ENCODE data around the gene REG1A.

DNA sequence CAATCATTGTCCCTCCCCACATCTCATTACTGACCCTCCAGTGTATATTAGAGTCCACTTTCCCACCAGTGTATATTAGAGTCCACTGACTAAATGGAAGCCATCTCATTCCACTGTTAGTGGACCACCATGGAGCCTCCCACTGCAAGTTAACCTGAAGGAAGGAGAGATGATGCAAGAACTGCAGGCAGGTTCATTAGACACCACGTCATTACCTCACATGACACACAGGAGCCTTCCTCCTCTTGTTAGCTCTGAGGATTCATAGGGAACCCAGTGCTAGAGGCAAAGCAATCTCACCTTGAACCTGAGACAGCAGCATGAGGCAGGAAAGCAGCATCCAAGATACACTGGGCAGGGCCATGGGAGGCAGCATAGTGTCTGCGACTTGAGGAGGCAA, 38.7 kb downstream of the REG1A start:
- no peak for TF ChIP-seq ELF4 (IDR thresholded peaks at IDR 0.05)
- TF ChIP-seq PKNOX1 (IDR thresholded peaks at IDR 0.05) = no peak
- TF ChIP-seq L3MBTL2 (conservative IDR thresholded peaks at IDR 0.05) = no peak
- TF ChIP-seq ARNT (IDR thresholded peaks at IDR 0.05) = no peak
- no peak for TF ChIP-seq TARDBP (IDR thresholded peaks at IDR 0.05)
- no peak for TF ChIP-seq SUZ12 (IDR thresholded peaks at IDR 0.05)
- no peak for TF ChIP-seq FOXA1 (IDR thresholded peaks at IDR 0.05)
- no peak for TF ChIP-seq FOXK2 (IDR thresholded peaks at IDR 0.05)
- TF ChIP-seq BHLHE40 (IDR thresholded peaks at IDR 0.05; ENCODE audit: borderline replicate concordance) = no peak
- TF ChIP-seq CTBP1 (IDR thresholded peaks at IDR 0.05; ENCODE audit: borderline replicate concordance) = no peak
